CD14-positive monocyte (primary cell): ENCODE results near the gene HIF1AN. TPM values are rescaled to one million over a fixed set of nuclear protein-coding genes. Genes with fewer than 3 reads are reported as not detected.

Experiments used
- DNase-seq, 3 donors: peaks; one replicate each; pipeline ENCODE4 v3.0.0-alpha.2; 2011 to 2022
- H2AFZ ChIP-seq: 2 replicates; pipeline ENCODE4 v1.6.0; 2012; ENCODE audit warnings: mild to moderate bottlenecking, low read depth, low read length, inconsistent platforms; ENCODE audit not compliant: insufficient read depth, poor library complexity, severe bottlenecking
- H3K27ac ChIP-seq, 2 donors: 1 replicate in 1 of 2; 2 replicates in 1 of 2; pipeline ENCODE4 v1.5.1; 2012 to 2013; ENCODE audit warnings: low read length in 2 of 2, control low read depth in 1 of 2, inconsistent platforms in 1 of 2, low read depth in 1 of 2, mild to moderate bottlenecking in 1 of 2
- H3K27me3 ChIP-seq, 2 donors: one replicate each; pipeline versions ENCODE4 v1.6.0 to v1.6.1; 2011 to 2013; ENCODE audit warnings: low read length in 2 of 2; ENCODE audit not compliant: control insufficient read depth in 2 of 2, insufficient read depth in 2 of 2
- H3K36me3 ChIP-seq, 2 donors: replicated peaks in 1 of 2; 1 replicate in 1 of 2; 2 replicates in 1 of 2; pipeline versions ENCODE4 v1.5.1 to v1.6.1; 2012 to 2013; ENCODE audit warnings: low read length in 2 of 2, control low read depth in 1 of 2, inconsistent platforms in 1 of 2, mild to moderate bottlenecking in 1 of 2; ENCODE audit not compliant: insufficient read depth in 2 of 2, control insufficient read depth in 1 of 2
- H3K4me1 ChIP-seq, 2 donors: 1 replicate in 1 of 2; 2 replicates in 1 of 2; pipeline versions ENCODE4 v1.5.1 to v1.6.1; 2012 to 2013; ENCODE audit warnings: low read length in 2 of 2, control low read depth in 1 of 2, inconsistent platforms in 1 of 2, mild to moderate bottlenecking in 1 of 2, moderate library complexity in 1 of 2; ENCODE audit not compliant: insufficient read depth in 2 of 2, control insufficient read depth in 1 of 2
- H3K4me2 ChIP-seq: replicated peaks from 2 replicates; pipeline ENCODE3; 2012; ENCODE audit warnings: low read length, moderate library complexity, mild to moderate bottlenecking; ENCODE audit not compliant: poor library complexity, severe bottlenecking; ENCODE audit errors: extremely low read depth
- H3K4me3 ChIP-seq, 3 experiments: fragments of 200-600 bp in 1 of 3; sonication (generic) in 1 of 3; replicated peaks in 1 of 3; 1 replicate in 2 of 3; 2 replicates in 1 of 3; pipeline ENCODE4 v1.5.1; 2011 to 2013; ENCODE audit warnings: low read length in 3 of 3, mild to moderate bottlenecking in 3 of 3, control low read depth in 2 of 3, low read depth in 2 of 3, inconsistent platforms in 1 of 3, moderate library complexity in 1 of 3
- H3K79me2 ChIP-seq: 2 replicates; pipeline ENCODE4 v1.6.0; 2012; ENCODE audit warnings: mild to moderate bottlenecking, control low read depth, inconsistent platforms, low read length, moderate library complexity; ENCODE audit not compliant: insufficient read depth
- H3K9ac ChIP-seq: 2 replicates; pipeline ENCODE4 v1.6.0; 2017; ENCODE audit warnings: low read length, mild to moderate bottlenecking; ENCODE audit not compliant: insufficient read depth, poor library complexity, severe bottlenecking
- H3K9me3 ChIP-seq, 2 donors: replicated peaks in 1 of 2; 1 replicate in 1 of 2; 2 replicates in 1 of 2; pipeline versions ENCODE4 v1.5.1 to v1.6.1; 2012 to 2013; ENCODE audit warnings: low read length in 2 of 2, control low read depth in 1 of 2; ENCODE audit not compliant: control insufficient read depth in 1 of 2, insufficient read depth in 1 of 2
- H4K20me1 ChIP-seq: 2 replicates; pipeline ENCODE4 v1.6.0; 2012; ENCODE audit warnings: mild to moderate bottlenecking, low read length, control low read depth, moderate library complexity; ENCODE audit not compliant: insufficient read depth
- H3K27ac Mint-ChIP-seq, 7 donors: one replicate each; pipeline ENCODE4 v1.8.0; 2020; ENCODE audit warnings: mild to moderate bottlenecking in 7 of 7, mixed read lengths in 7 of 7, moderate library complexity in 6 of 7, inconsistent platforms in 2 of 7
- H3K27me3 Mint-ChIP-seq, 3 donors: one replicate each; pipeline ENCODE4 v1.8.0; 2021 to 2022; ENCODE audit warnings: low read depth in 3 of 3, mild to moderate bottlenecking in 3 of 3, mixed read lengths in 3 of 3, moderate library complexity in 3 of 3, inconsistent platforms in 1 of 3
- H3K36me3 Mint-ChIP-seq, 2 donors: one replicate each; pipeline ENCODE4 v1.8.0; 2020; ENCODE audit warnings: mixed read lengths in 2 of 2, inconsistent platforms in 1 of 2, mild to moderate bottlenecking in 1 of 2
- H3K4me1 Mint-ChIP-seq: one replicate; pipeline ENCODE4 v1.8.0; 2020; ENCODE audit warnings: mild to moderate bottlenecking, mixed read lengths
- H3K4me3 Mint-ChIP-seq, 2 donors: one replicate each; pipeline ENCODE4 v1.8.0; 2020; ENCODE audit warnings: mild to moderate bottlenecking in 2 of 2, mixed read lengths in 2 of 2, moderate library complexity in 1 of 2
- H3K9me3 Mint-ChIP-seq, 7 donors: one replicate each; pipeline ENCODE4 v1.8.0; 2020 to 2022; ENCODE audit warnings: mixed read lengths in 7 of 7, mild to moderate bottlenecking in 6 of 7, moderate library complexity in 6 of 7, inconsistent platforms in 2 of 7
- WGBS: methylation state at CpG from one replicate; pipeline ENCODE4 v1.1.5; 2013; ENCODE audit warnings: missing lambda C conversion rate; ENCODE audit not compliant: insufficient coverage; 5-methylcytosine and 5-hydroxymethylcytosine counted together
- intact Hi-C, 2 donors: fragments of 100-400 bp; cut with micrococcal nuclease; formaldehyde crosslinking; loops; one replicate each; pipeline versions ENCODE4 v1.15.0 to v1.15.1; 2023
- polyA plus RNA-seq, 3 donors: library from polyadenylated mRNA; depleted of rRNA in 1 of 3; unstranded in 2 of 3; stranded (reverse) in 1 of 3; fragments of 300-500 nt in 2 of 3; fragments of >200 nt in 1 of 3; fragmentation: Illumina TruSeq in 2 of 3; gene quantifications; 1 replicate in 2 of 3; 2 replicates in 1 of 3; pipeline ENCODE4 v1.2.3, GENCODE V29; 2012 to 2021
- TF ChIP-seq, protein P1 (sequence below): fragments of 200-600 bp; IDR thresholded peaks from one replicate; pipeline ENCODE4 v1.8.0; 2022; ENCODE audit warnings: antibody characterized with exemption, mild to moderate bottlenecking

HIF1AN gene
- polyA plus RNA-seq, 3 donors, result 8.5 to 25.3 (median 17.2) TPM

DNA sequence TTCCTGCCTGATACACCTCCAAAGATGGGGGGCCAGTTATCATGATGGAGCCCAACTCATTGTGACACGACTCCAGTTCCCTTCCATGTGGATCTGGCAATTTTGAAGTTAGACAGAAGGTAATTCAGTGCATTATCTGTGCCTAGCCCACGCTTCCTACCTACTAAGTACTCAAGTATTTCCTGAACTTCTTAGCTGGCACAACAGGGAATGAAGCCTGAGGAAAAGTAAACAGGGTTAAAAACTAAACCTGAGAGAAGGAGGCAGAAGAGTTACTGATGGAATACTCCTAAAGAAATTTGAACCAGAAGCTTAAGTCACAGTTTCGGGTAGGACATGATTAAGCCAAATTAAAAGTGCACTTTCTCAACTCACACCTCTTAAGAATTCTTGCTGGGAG, 14.9 kb upstream of the HIF1AN start:
- H4K20me1 ChIP-seq, result peaks cover 4% of the 10 kb centered on the region
- TF ChIP-seq, protein P1, sequence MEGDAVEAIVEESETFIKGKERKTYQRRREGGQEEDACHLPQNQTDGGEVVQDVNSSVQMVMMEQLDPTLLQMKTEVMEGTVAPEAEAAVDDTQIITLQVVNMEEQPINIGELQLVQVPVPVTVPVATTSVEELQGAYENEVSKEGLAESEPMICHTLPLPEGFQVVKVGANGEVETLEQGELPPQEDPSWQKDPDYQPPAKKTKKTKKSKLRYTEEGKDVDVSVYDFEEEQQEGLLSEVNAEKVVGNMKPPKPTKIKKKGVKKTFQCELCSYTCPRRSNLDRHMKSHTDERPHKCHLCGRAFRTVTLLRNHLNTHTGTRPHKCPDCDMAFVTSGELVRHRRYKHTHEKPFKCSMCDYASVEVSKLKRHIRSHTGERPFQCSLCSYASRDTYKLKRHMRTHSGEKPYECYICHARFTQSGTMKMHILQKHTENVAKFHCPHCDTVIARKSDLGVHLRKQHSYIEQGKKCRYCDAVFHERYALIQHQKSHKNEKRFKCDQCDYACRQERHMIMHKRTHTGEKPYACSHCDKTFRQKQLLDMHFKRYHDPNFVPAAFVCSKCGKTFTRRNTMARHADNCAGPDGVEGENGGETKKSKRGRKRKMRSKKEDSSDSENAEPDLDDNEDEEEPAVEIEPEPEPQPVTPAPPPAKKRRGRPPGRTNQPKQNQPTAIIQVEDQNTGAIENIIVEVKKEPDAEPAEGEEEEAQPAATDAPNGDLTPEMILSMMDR, result no peak
- H3K27me3 Mint-ChIP-seq, result peaks cover 20 to 24% (median 22%) of the 10 kb centered on the region in 3 donors
- no peaks in the 10 kb centered on the region for H3K79me2 ChIP-seq
- peaks cover 0 to 13% of the 10 kb centered on the region in 2 donors for H3K9me3 ChIP-seq
- no peak overlapping the region for H2AFZ ChIP-seq
- peaks cover 0 to 7% (median 0%) of the 10 kb centered on the region in 7 donors for H3K9me3 Mint-ChIP-seq
- H3K36me3 Mint-ChIP-seq, result peaks cover 63 to 68% of the 10 kb centered on the region in 2 donors
- peaks cover 12% of the 10 kb centered on the region for H3K4me1 Mint-ChIP-seq
- H3K4me1 ChIP-seq, result peaks cover 5 to 10% of the 10 kb centered on the region in 2 donors
- no peak overlapping the region for H3K4me3 ChIP-seq
- H3K36me3 ChIP-seq, result peaks cover 36 to 46% of the 10 kb centered on the region in 2 donors
- no peak overlapping the region for H3K9ac ChIP-seq
- peak overlapping the region in 1 of 2 donors; percentile 21 for H3K4me3 Mint-ChIP-seq
- intact Hi-C loops, result loop anchor here in 1 of 2 donors (5.0 kb wide), 2 partner anchors 84 to 184 kb away; no protein-coding TSS in a partner anchor
- no peak overlapping the region for H3K4me2 ChIP-seq
- peaks cover 16 to 18% of the 10 kb centered on the region in 2 donors for H3K27me3 ChIP-seq
- no peak for DNase-seq
- no peak overlapping the region for H3K27ac ChIP-seq
- no peak overlapping the region for H3K27ac Mint-ChIP-seq
- no CpG with 5 or more reads among the region's 3 CpGs for WGBS

DNA sequence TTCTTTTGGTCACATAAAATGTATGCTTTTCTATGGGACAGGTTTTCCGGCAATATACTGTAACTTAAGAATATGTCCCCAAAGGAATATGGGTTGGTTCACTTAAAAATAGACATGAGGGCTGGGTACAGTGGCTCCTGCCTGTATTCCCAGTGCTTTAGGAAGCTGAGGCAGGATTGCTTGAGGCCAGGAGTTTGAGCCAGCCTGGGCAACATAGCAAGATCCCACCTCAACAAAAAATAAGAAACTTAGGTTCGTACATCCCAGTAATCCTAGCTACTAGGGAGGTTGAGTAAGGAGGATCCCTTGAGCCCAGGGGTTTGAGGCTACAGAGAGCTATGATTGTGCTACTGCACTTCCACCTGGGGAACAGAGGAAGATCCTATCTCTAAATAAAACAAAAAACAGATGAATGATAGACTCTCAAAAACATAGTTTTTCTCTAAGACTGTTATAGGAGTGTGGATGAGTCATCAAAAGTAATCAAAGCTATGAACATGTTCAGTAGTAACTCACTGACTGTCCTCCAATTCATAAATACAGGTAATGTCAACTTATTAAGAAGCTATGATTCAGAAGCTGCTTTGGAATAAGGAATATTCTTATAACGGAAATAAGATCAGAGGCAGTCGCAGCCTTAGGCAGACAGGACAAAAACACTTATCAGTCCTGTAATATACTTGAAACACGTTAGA, 13.5 kb upstream of the HIF1AN start:
- H3K79me2 ChIP-seq, result no peaks in the 10 kb centered on the region
- H3K27me3 ChIP-seq, result peaks cover 16 to 18% of the 10 kb centered on the region in 2 donors
- no peak overlapping the region for H3K4me3 Mint-ChIP-seq
- no peak overlapping the region for H3K4me3 ChIP-seq
- no CpG with 5 or more reads among the region's 5 CpGs for WGBS
- H3K9me3 Mint-ChIP-seq, result peaks cover 0 to 7% (median 0%) of the 10 kb centered on the region in 7 donors
- no peak overlapping the region for H2AFZ ChIP-seq
- no peak for DNase-seq
- TF ChIP-seq, protein P1, result no peak
- H4K20me1 ChIP-seq, result peaks cover 4% of the 10 kb centered on the region
- H3K4me1 ChIP-seq, result peaks cover 5 to 10% of the 10 kb centered on the region in 2 donors
- H3K36me3 ChIP-seq, result peaks cover 48 to 58% of the 10 kb centered on the region in 2 donors
- H3K27me3 Mint-ChIP-seq, result peaks cover 20 to 24% (median 22%) of the 10 kb centered on the region in 3 donors
- peak overlapping the region in 1 of 7 donors; percentile 41 for H3K27ac Mint-ChIP-seq
- no peak overlapping the region for H3K4me2 ChIP-seq
- H3K36me3 Mint-ChIP-seq, result peaks cover 68 to 71% of the 10 kb centered on the region in 2 donors
- no peak overlapping the region for H3K9ac ChIP-seq
- peaks cover 12% of the 10 kb centered on the region for H3K4me1 Mint-ChIP-seq
- no peak overlapping the region for H3K27ac ChIP-seq
- intact Hi-C loops, result loop anchor here in 1 of 2 donors (5.0 kb wide), 2 partner anchors 85 to 185 kb away; no protein-coding TSS in a partner anchor
- H3K9me3 ChIP-seq, result peaks cover 0 to 13% of the 10 kb centered on the region in 2 donors
